Measurements from ENCODE around the gene TMPRSS2. TPM values are rescaled to one million over a fixed set of nuclear protein-coding genes. Genes with fewer than 3 reads are reported as not detected.

The TMPRSS2 gene
- total RNA-seq, 1 donor from 2014 or later, result 2.5 TPM

- no peak for DNase-seq (ENCODE audit: low read depth)
Observed at GRCh38 chr21:41509733-41510132, 1.8 kb upstream of the TMPRSS2 start.

GRCh38 chr21:41509145-41509496, 1.2 kb upstream of the TMPRSS2 start:
- DNase-seq (ENCODE audit: low read depth), result no peak

DNA sequence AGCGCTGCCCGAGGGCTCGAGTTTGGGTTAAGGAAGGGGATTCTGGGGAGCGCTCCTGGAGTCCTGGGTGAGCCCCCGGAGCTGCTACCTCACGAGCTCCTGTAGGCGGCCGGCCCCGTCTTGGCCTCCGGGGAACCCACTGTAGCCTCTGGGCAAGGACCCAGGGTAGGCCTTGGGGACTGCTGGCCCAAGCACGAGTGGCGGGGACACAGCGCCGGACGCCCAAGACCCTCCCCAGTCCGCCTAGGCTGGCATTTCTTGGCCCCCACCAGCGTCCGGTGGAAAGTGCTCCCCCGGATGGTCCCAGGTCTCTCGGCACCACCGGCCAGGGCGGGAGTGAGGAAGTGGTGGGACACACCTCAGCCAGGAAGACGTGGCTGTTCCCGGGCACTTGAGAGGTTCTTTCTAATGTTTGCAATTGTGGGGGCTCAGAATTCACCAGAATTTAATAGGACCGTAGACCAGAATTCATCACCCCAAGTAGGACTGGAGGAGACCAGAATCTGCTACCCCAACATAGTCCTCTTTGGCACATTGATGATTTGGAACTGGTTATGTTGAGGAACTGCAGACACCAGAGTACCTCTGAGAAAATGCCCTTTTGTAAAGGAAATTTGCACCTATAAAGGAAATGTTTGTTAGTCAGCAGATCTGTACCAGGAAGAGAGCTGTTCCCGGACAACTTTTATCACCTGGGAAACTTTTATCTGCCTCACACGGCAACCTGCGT, 622 bp upstream of the TMPRSS2 start:
- DNase-seq (ENCODE audit: low read depth), result no peak

DNA sequence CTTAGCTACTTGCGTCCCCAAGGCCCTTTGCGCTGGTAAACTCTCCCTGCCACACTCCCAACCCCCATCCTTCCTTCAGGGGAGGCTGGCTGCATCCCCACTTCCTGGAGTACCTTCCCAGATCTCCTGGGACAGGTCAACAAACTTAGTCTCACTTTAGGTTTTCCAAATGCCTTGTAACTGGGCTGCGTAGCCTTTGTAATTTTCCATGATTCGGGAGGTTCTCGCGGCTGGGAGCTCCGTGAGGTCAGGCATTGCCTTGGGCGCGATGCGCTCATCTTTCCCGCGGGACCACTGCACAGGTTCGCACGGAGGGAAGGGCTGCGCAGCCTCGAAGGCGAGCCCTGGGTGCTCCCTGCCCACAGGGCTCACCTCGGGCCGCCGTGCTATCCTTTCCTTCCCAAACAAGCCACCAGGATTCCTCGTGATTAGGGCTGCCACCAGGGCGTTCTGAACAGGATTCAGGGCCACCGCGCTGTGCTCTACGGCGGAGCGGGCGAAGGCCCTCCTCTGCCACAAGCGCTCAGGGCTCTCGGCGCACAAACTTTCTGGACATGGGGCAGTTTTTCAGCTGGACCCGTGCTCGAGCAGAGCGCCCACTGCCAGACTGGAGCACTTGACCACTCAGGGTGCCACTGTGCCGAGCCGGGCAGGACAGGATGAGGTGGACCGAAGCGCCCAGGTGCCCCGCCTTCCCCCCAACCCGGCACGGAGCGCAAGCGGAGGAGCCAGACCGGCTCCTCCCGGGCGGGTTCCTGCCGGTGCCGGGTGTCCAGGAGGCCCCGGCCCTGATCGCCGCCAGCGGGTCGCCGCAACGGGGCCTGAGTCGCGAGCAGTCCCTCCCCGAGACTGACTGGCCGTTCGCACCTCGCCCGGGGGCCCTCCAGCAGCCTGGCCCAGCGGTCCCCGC, 1.1 kb downstream of the TMPRSS2 start:
- DNase-seq (ENCODE audit: low read depth), result no peak

DNA sequence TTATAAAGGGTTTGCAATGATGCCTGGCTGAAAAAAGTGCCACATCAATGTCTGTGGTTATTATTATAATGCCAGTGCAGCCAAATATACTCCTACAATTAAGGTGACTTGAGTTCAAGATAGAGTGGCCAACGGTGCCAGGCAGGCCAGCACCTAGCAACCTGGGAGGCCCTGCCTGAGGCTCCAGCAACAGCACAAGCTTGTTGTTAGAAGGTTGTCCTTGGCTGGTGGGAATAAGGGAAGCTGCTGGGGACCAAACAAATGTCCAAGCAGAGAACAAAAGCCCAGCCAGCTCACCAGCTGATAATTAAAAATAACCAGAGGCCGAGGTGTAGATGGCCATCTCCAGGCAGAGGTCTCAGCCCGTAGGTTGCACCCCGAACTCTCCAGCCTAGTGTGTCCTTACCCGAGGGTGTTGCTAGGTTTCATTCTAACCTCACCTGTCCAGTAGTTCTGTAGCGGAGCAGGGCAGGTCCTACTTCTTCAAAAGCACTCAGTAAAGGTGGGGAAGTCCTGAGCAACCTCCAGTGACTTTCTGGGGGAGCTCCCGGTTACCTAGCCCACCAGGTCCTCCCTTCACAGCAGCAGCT, 1.9 kb downstream of the TMPRSS2 start:
- no peak for DNase-seq (ENCODE audit: low read depth)

GRCh38 chr21:41504030-41504429, 3.9 kb downstream of the TMPRSS2 start:
- no peak for DNase-seq (ENCODE audit: low read depth)

DNA sequence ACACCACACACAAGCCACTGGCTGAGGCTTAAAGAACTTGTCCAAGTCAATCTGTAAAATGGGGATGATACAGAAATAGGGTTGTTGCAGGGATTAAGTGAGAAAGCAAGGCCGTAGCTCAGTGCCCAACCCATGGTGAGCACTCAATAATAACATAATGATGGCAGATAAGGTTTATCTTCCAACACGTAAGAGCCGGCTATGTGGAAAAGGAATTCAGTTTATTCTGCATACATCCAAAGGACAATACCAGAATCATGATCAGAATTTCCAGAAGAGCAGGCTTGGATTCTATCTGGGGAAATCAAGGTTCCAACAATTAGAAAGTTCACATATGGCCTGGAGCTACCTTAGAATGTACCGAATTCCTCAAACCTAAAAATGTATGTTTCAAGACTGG, 4.6 kb downstream of the TMPRSS2 start:
- DNase-seq (ENCODE audit: low read depth), result no peak

DNA sequence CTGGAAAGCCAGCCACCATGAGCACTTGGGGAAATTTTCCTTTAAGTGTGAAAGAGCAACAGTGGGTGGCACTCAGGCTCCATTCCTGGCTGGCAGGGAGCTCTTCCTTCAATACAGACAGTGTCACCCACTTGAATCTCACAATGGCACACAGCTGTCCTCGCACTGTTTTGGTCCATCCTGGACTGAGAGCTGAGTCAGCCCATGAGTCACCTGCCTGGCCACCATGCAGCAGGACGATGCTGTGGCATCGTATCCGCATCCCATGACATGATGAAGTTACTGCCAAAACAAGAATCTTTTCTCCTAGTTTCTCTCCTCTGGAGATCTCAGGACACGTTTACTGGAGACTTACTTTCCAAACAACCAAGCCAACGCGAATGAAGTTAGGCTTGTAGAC, 6.0 kb downstream of the TMPRSS2 start:
- no peak for DNase-seq (ENCODE audit: low read depth)

DNA sequence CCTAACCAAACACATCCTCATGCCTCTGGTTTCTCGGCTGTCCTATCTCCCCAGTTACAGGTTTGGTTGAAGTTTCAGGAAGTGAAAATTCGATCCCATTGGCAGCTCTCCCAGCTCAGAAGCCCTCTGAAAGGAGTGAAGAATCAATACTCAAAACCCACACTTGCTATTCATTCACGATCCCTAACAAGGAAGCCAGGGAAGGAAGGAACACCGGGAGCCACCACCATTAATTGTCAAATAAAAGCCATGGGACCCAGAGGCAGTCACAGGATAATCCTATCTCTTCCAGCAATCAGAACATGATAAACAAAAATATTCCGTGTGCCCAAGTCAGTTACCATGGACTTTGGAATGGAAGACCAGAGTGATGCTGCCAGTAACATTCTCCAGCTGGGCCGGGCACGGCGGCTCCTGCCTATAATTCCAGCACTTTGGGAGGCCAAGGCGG, 7.0 kb downstream of the TMPRSS2 start:
- no peak for DNase-seq (ENCODE audit: low read depth)

DNA sequence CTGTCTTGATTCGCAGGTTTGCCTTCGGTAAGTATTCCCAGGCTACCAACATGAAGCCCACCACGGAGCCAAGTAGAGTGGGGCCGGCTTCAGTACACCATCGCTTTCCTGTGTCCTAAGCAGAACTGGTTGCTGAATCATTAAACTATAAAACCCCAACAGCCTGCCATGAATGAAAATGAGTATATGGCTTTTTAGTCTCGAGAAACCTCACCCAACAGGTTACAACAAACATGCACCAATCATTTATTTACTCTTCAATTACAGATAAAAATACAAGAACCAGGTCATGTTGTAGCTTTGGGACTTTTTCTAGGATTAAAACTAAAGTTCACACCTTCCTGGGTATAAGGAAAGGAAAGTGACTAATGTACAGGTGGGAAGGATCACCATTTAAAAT, 7.6 kb downstream of the TMPRSS2 start:
- DNase-seq (ENCODE audit: low read depth), result no peak

DNA sequence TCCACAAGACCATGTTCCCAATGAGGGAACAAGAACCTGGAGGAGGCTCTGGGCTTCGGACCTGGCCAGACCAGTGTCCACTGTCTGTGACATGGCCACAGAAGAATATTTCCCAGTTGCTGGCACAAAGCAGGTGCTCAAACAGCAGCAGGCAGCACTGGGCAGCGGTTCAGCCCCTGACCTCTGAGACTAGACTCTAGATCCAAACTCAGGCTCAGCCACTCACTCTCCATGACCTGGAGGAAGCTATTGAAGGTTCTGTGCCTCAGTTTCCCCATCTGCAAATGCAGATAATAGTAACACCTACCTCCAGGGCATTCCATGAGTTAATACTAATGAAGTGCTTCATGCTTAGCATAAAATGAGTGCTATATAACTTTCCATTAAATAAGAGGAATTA, 8.0 kb downstream of the TMPRSS2 start:
- no peak for DNase-seq (ENCODE audit: low read depth)

DNA sequence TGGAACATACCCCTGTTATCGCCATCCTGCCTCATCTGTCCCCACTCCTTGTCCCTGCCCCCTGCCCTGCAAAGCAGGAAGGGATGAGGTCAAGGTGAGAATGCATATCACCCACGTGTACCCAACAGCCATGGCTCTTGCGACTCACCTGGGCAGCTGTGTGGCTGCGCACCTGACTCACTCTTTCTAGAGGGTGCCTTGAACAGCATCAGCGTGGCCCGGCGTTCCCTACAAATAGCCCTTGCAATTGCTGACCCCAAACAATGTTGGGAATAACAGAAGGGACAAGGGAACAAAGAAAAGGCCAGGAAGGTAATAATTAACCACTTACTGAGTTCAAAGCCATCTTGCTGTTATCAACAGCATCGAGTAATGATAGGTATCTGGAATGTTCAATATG, 10.2 kb downstream of the TMPRSS2 start:
- DNase-seq (ENCODE audit: low read depth), result no peak

DNA sequence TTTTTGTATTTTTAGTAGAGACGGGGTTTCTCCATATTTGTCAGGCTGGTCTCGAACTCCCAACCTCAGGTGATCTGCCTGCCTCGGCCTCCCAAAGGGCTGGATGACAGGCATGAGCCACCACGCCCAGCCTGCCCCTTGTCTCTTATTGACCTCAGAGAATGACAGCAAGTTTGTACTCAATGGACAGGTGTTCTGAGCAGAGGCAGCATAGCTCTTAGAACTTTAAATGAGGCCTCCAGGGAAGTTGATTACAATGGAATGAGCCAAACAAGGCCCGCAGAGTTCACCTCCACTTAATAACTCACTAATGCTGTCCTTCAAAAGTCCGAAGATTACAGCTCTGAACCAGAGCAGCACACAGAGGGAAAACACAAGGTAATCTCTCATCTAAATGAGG, 10.9 kb downstream of the TMPRSS2 start:
- DNase-seq (ENCODE audit: low read depth), result no peak

- no peak for DNase-seq (ENCODE audit: low read depth)
Observed at GRCh38 chr21:41494242-41494641, 13.7 kb downstream of the TMPRSS2 start.

DNA sequence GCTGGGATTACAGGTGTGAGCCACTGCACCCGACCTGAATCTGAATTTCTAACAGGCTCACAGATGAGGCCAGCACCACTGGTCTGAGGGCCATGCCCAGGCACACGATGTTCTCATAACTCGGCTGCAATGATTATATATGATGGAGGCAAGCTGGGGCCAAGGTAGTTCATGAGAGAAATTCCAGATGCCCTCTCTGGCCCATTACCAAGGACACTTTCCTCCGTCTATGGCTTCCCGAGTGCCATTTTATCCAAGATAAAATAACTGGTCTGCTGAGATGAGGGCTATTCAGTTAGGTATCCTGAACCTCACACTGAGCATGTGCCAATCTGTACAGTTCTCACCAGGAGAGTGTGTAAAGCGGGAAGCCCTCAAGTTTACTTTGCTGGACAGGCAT, 16.5 kb downstream of the TMPRSS2 start:
- DNase-seq (ENCODE audit: low read depth), result no peak

DNA sequence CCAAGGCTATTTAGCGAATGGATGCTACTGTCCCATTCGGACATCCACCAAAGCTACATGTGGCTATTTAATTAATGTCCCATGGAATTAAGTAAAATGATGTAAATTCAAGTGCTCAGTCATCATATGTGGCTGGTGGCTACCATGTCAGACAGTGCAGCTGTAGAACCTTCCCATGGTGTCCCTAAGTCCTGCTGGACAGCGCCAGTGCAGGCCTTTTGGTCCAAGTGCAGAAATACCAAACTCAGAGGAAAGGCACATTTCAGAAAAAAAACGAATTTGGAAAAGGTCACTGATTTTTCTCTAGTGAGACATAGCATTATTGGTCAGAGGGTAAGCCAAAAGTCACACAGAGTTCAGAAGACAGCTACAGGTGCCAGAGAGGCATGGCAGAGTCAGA, 17.6 kb downstream of the TMPRSS2 start:
- no peak for DNase-seq (ENCODE audit: low read depth)

DNA sequence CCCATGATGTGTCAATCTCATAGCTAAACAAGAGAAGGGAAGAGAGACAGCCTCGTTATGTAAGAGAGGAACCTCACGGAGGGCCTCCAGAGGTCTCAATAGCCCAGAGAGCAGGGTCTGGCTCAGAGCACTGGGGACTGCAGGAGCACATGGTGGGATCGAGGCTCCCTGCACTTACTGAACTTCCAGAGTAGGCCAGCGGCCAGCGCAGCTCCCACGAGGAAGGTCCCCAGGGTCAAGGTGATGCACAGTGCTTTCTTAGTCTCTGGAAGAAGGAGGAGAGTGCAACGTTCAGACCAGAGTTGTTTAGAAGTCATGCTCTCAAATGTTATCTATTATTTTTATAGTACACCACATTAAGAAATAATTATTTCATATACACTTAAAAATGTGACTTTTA, 18.6 kb downstream of the TMPRSS2 start:
- no peak for DNase-seq (ENCODE audit: low read depth)

GRCh38 chr21:41488080-41488479, 19.9 kb downstream of the TMPRSS2 start:
- no peak for DNase-seq (ENCODE audit: low read depth)

- no peak for DNase-seq (ENCODE audit: low read depth)
Observed at GRCh38 chr21:41487082-41487481, 20.9 kb downstream of the TMPRSS2 start.

GRCh38 chr21:41483973-41484372, 24.0 kb downstream of the TMPRSS2 start:
- DNase-seq (ENCODE audit: low read depth), result no peak

DNA sequence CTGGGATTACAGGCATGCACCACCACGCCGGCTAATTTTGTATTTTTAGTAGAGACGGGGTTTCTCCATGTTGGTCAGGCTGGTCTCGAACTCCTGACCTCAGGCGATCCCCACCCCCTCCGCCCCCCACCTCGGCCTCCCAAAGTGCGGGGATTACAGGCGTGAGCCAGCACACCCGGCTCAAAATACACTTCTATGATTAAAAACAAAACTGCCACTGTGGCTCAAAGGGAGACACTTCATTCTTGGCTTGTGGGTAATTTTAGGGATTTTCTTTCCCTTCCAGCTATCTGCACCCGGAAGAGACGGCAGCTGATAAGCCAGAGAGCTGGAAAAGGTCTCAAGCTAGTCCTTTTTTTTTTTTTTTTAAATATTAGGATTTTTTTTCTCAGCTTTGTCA, 24.5 kb downstream of the TMPRSS2 start:
- no peak for DNase-seq (ENCODE audit: low read depth)

GRCh38 chr21:41482980-41483379, 25.0 kb downstream of the TMPRSS2 start:
- no peak for DNase-seq (ENCODE audit: low read depth)

GRCh38 chr21:41482301-41482700, 25.7 kb downstream of the TMPRSS2 start:
- peak; percentile 82 for DNase-seq (ENCODE audit: low read depth)

Measured in renal cortical epithelial cell (primary cell).